ENCODE results near the gene SLC4A8. TPM values are rescaled to one million over a fixed set of nuclear protein-coding genes. Genes with fewer than 3 reads are reported as not detected.

Gene SLC4A8
- total and polyA plus RNA-seq, 9 of the 15 experiments (the other 6 are each of a cell fraction or from before 2014, with no cell fraction given) = 0.04 to 1.5 (median 0.12) TPM; not detected in 2

DNA sequence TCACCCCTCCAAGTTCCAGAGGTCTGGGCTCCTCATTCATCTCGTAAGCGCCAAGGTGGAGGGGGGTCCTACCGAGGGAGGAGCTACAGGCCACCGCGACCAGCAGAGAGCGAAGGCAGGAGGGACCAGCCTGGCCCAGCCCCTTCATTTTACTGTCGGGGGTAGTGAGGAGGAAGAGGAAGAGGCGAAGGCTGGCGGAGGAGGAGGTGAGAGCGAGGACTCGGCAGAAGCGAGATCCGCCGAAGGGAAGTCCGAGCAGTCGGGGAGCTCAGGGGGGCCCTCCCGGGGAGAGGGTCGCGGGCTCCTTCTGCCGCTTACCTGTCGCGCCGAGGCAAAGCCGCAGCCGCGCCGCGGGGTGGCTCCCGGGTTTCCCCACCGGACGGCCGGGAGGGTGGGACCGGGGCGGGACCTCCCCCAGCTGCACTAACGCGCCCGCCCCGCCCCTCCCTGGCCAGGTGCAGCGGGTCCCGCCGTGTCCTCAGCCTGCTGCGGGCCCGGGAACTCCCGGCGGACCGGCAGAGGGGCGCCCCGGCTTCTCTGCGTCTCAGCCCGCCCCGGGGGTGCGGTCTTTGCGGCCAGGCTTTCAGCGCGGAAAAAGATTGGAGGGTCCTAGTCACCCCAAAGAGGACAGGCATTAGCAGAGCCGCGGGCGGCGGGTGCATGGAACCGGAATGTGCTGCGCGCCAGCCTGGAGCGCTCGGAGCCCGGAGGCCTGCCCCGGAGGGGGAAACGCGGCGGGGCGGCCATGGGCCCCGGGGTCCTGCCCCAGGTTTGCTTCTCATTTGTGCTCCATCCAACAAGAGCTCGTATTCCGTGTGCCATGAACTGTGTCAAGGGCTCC, 33.1 kb upstream of the SLC4A8 start, which contains the start of gene GALNT6 (continued):
- TF ChIP-seq CC2D1A (IDR thresholded peaks at IDR 0.05) (no peak), CCAR2 (IDR thresholded peaks at IDR 0.05; ENCODE audit: low read depth, low read length) (no peak), ETS2 (tag; IDR thresholded peaks at IDR 0.05; ENCODE audit: borderline replicate concordance, poor library complexity, severe bottlenecking) (no peak), SIN3A (IDR thresholded peaks at IDR 0.05; ENCODE audit: borderline replicate concordance in 2 of 2, control insufficient read depth in 1 of 2, low read depth in 2 of 2, low read length in 2 of 2) (peak in 1 of 2 experiments; percentile 32; a peak in 1 of 4 replicates), RBM25 (IDR thresholded peaks at IDR 0.05; ENCODE audit: low read depth, low read length, severe bottlenecking) (no peak), GABPA (tag; conservative IDR thresholded peaks at IDR 0.05; ENCODE audit: low read depth) (0 out of 2 replicates have a peak, but pooled peaks have one; percentile 29), POLR2H (tag; IDR thresholded peaks at IDR 0.05; ENCODE audit: low read depth) (no peak), MYC (IDR thresholded peaks at IDR 0.05; ENCODE audit: low read depth, low read length) (no peak), MYC (CRISPR knock-in tag; IDR thresholded peaks at IDR 0.05; ENCODE audit: borderline replicate concordance, low read depth) (no peak), SMAD4 (CRISPR knock-in tag; conservative IDR thresholded peaks at IDR 0.05) (no peak)
- TF ChIP-seq, protein P1, sequence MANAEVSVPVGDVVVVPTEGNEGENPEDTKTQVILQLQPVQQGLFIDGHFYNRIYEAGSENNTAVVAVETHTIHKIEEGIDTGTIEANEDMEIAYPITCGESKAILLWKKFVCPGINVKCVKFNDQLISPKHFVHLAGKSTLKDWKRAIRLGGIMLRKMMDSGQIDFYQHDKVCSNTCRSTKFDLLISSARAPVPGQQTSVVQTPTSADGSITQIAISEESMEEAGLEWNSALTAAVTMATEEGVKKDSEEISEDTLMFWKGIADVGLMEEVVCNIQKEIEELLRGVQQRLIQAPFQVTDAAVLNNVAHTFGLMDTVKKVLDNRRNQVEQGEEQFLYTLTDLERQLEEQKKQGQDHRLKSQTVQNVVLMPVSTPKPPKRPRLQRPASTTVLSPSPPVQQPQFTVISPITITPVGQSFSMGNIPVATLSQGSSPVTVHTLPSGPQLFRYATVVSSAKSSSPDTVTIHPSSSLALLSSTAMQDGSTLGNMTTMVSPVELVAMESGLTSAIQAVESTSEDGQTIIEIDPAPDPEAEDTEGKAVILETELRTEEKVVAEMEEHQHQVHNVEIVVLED (CRISPR knock-in tag; IDR thresholded peaks at IDR 0.05) = no peak
- TF ChIP-seq, protein P2, sequence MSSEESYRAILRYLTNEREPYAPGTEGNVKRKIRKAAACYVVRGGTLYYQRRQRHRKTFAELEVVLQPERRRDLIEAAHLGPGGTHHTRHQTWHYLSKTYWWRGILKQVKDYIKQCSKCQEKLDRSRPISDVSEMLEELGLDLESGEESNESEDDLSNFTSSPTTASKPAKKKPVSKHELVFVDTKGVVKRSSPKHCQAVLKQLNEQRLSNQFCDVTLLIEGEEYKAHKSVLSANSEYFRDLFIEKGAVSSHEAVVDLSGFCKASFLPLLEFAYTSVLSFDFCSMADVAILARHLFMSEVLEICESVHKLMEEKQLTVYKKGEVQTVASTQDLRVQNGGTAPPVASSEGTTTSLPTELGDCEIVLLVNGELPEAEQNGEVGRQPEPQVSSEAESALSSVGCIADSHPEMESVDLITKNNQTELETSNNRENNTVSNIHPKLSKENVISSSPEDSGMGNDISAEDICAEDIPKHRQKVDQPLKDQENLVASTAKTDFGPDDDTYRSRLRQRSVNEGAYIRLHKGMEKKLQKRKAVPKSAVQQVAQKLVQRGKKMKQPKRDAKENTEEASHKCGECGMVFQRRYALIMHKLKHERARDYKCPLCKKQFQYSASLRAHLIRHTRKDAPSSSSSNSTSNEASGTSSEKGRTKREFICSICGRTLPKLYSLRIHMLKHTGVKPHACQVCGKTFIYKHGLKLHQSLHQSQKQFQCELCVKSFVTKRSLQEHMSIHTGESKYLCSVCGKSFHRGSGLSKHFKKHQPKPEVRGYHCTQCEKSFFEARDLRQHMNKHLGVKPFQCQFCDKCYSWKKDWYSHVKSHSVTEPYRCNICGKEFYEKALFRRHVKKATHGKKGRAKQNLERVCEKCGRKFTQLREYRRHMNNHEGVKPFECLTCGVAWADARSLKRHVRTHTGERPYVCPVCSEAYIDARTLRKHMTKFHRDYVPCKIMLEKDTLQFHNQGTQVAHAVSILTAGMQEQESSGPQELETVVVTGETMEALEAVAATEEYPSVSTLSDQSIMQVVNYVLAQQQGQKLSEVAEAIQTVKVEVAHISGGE (CRISPR knock-in tag; IDR thresholded peaks at IDR 0.05) = peak in 2 of 3 experiments; percentile 66 to 80; a peak in 3 of 6 replicates
- TF ChIP-seq, protein P3, sequence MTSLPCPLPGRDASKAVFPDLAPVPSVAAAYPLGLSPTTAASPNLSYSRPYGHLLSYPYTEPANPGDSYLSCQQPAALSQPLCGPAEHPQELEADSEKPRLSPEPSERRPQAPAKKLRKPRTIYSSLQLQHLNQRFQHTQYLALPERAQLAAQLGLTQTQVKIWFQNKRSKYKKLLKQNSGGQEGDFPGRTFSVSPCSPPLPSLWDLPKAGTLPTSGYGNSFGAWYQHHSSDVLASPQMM (CRISPR knock-in tag; IDR thresholded peaks at IDR 0.05) = no peak
- TF ChIP-seq, protein P4, sequence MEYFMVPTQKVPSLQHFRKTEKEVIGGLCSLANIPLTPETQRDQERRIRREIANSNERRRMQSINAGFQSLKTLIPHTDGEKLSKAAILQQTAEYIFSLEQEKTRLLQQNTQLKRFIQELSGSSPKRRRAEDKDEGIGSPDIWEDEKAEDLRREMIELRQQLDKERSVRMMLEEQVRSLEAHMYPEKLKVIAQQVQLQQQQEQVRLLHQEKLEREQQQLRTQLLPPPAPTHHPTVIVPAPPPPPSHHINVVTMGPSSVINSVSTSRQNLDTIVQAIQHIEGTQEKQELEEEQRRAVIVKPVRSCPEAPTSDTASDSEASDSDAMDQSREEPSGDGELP (CRISPR knock-in tag; IDR thresholded peaks at IDR 0.05; ENCODE audit: borderline replicate concordance) = peak; percentile 68; the same call in 1 of the 2 replicates
- TF ChIP-seq, protein P5, sequence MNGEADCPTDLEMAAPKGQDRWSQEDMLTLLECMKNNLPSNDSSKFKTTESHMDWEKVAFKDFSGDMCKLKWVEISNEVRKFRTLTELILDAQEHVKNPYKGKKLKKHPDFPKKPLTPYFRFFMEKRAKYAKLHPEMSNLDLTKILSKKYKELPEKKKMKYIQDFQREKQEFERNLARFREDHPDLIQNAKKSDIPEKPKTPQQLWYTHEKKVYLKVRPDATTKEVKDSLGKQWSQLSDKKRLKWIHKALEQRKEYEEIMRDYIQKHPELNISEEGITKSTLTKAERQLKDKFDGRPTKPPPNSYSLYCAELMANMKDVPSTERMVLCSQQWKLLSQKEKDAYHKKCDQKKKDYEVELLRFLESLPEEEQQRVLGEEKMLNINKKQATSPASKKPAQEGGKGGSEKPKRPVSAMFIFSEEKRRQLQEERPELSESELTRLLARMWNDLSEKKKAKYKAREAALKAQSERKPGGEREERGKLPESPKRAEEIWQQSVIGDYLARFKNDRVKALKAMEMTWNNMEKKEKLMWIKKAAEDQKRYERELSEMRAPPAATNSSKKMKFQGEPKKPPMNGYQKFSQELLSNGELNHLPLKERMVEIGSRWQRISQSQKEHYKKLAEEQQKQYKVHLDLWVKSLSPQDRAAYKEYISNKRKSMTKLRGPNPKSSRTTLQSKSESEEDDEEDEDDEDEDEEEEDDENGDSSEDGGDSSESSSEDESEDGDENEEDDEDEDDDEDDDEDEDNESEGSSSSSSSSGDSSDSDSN (IDR thresholded peaks at IDR 0.05; ENCODE audit: borderline replicate concordance in 1 of 2, low read depth in 2 of 2, low read length in 2 of 2) = 0 out of 4 replicates have a peak, but pooled peaks of 1 of the 2 experiments have one; percentile 57

All from K562 (cell line).